Naive B cell (primary cell): ENCODE measurements around the gene LUZP2. TPM values are rescaled to one million over a fixed set of nuclear protein-coding genes. Genes with fewer than 3 reads are reported as not detected.
A peak's percentile ranks its signal among the peaks of the same experiment; 100 is the strongest.

Experiments
- ATAC-seq, 2 donors: fragments of 150-1000 bp; cut with Tn5 transposase; 2 replicates each; pipeline ENCODE4 v1.10.0; 2021; ENCODE audit warnings: low read depth in 2 of 2, mild to moderate bottlenecking in 2 of 2, moderate library complexity in 2 of 2
- DNase-seq: peaks from one replicate; pipeline ENCODE4 v3.0.0; 2022
- H3K27ac Mint-ChIP-seq, 6 donors: one replicate each; pipeline ENCODE4 v1.8.0; 2020 to 2022; ENCODE audit warnings: mild to moderate bottlenecking in 6 of 6, mixed read lengths in 6 of 6, moderate library complexity in 5 of 6, inconsistent platforms in 2 of 6
- H3K27me3 Mint-ChIP-seq, 3 donors: one replicate each; pipeline ENCODE4 v1.8.0; 2021 to 2022; ENCODE audit warnings: mixed read lengths in 3 of 3, mild to moderate bottlenecking in 1 of 3
- H3K36me3 Mint-ChIP-seq, 2 donors: one replicate each; pipeline ENCODE4 v1.8.0; 2020 to 2022; ENCODE audit warnings: mixed read lengths in 2 of 2, inconsistent platforms in 1 of 2, mild to moderate bottlenecking in 1 of 2
- H3K4me1 Mint-ChIP-seq, 3 donors: one replicate each; pipeline ENCODE4 v1.8.0; 2020 to 2022; ENCODE audit warnings: mixed read lengths in 3 of 3, inconsistent platforms in 1 of 3, mild to moderate bottlenecking in 1 of 3, moderate library complexity in 1 of 3
- H3K4me3 Mint-ChIP-seq, 8 donors: one replicate each; pipeline ENCODE4 v1.8.0; 2020 to 2022; ENCODE audit warnings: mild to moderate bottlenecking in 8 of 8, mixed read lengths in 8 of 8, moderate library complexity in 8 of 8, inconsistent platforms in 2 of 8
- H3K9me3 Mint-ChIP-seq, 7 donors: one replicate each; pipeline ENCODE4 v1.8.0; 2020 to 2022; ENCODE audit warnings: mixed read lengths in 7 of 7, mild to moderate bottlenecking in 5 of 7, inconsistent platforms in 2 of 7, moderate library complexity in 1 of 7
- polyA plus RNA-seq, 6 donors: library from polyadenylated mRNA; unstranded; fragments of 300-500 nt; fragmentation: Illumina TruSeq; gene quantifications; one replicate each; pipeline ENCODE4 v1.2.3, GENCODE V29; 2021; ENCODE audit warnings: low read depth in 6 of 6

Gene LUZP2
- polyA plus RNA-seq, 6 donors from 2014 or later, result not detected

GRCh38 chr11:24773322-24773721 is 276.5 kb downstream of the LUZP2 start:
- ATAC-seq (no peak), DNase-seq (no peak)
- no peak overlapping the region for H3K4me3 Mint-ChIP-seq
- no peaks in the 10 kb centered on the region for H3K9me3 Mint-ChIP-seq
- H3K36me3 Mint-ChIP-seq, result no peaks in the 10 kb centered on the region
- H3K27me3 Mint-ChIP-seq, result no peaks in the 10 kb centered on the region
- H3K27ac Mint-ChIP-seq, result no peak overlapping the region
- H3K4me1 Mint-ChIP-seq, result no peaks in the 10 kb centered on the region

- H3K27me3 Mint-ChIP-seq, result no peaks in the 10 kb centered on the region
- no peak for DNase-seq
- peaks cover 0 to 3% (median 0%) of the 10 kb centered on the region in 3 donors for H3K4me1 Mint-ChIP-seq
- H3K4me3 Mint-ChIP-seq, result no peak overlapping the region
- no peak for ATAC-seq
- no peak overlapping the region for H3K27ac Mint-ChIP-seq
- H3K36me3 Mint-ChIP-seq, result no peaks in the 10 kb centered on the region
- H3K9me3 Mint-ChIP-seq, result no peaks in the 10 kb centered on the region
Observed at GRCh38 chr11:24779791-24780190, 282.9 kb downstream of the LUZP2 start.

- no peaks in the 10 kb centered on the region for H3K9me3 Mint-ChIP-seq
- no peaks in the 10 kb centered on the region for H3K36me3 Mint-ChIP-seq
- H3K27ac Mint-ChIP-seq, result no peak overlapping the region
- no peaks in the 10 kb centered on the region for H3K27me3 Mint-ChIP-seq
- ATAC-seq (no peak), DNase-seq (no peak)
- peaks cover 0 to 3% (median 0%) of the 10 kb centered on the region in 3 donors for H3K4me1 Mint-ChIP-seq
- no peak overlapping the region for H3K4me3 Mint-ChIP-seq
Observed at GRCh38 chr11:24781288-24781687, 284.4 kb downstream of the LUZP2 start.

- Mint-ChIP-seq H3K4me1 (no peaks in the 10 kb centered on the region), H3K36me3 (no peaks in the 10 kb centered on the region), H3K27ac (no peak overlapping the region), H3K9me3 (no peaks in the 10 kb centered on the region), H3K27me3 (no peaks in the 10 kb centered on the region), H3K4me3 (no peak overlapping the region)
- no peak for ATAC-seq
- DNase-seq, result no peak
Observed at GRCh38 chr11:24793479-24793878, 296.6 kb downstream of the LUZP2 start.

- no peak overlapping the region for H3K4me3 Mint-ChIP-seq
- H3K4me1 Mint-ChIP-seq, result no peaks in the 10 kb centered on the region
- no peaks in the 10 kb centered on the region for H3K36me3 Mint-ChIP-seq
- DNase-seq, result no peak
- no peak for ATAC-seq
- no peaks in the 10 kb centered on the region for H3K9me3 Mint-ChIP-seq
- H3K27ac Mint-ChIP-seq, result no peak overlapping the region
- no peaks in the 10 kb centered on the region for H3K27me3 Mint-ChIP-seq
Observed at GRCh38 chr11:24794064-24794463, 297.2 kb downstream of the LUZP2 start.

GRCh38 chr11:24805671-24806070 is 308.8 kb downstream of the LUZP2 start:
- H3K27ac Mint-ChIP-seq, result no peak overlapping the region
- peaks cover 0 to 7% of the 10 kb centered on the region in 2 donors for H3K36me3 Mint-ChIP-seq
- H3K27me3 Mint-ChIP-seq, result peaks cover 0 to 3% (median 0%) of the 10 kb centered on the region in 3 donors
- ATAC-seq (no peak), DNase-seq (no peak)
- H3K4me3 Mint-ChIP-seq, result no peak overlapping the region
- H3K9me3 Mint-ChIP-seq, result peaks cover 0 to 9% (median 5%) of the 10 kb centered on the region in 7 donors
- peaks cover 0 to 3% (median 0%) of the 10 kb centered on the region in 3 donors for H3K4me1 Mint-ChIP-seq

GRCh38 chr11:24808173-24808572 is 311.3 kb downstream of the LUZP2 start:
- ATAC-seq (no peak), DNase-seq (no peak)
- Mint-ChIP-seq H3K27me3 (no peaks in the 10 kb centered on the region), H3K4me1 (peaks cover 0 to 3% (median 0%) of the 10 kb centered on the region in 3 donors), H3K27ac (no peak overlapping the region), H3K4me3 (no peak overlapping the region), H3K9me3 (peaks cover 0 to 9% (median 5%) of the 10 kb centered on the region in 7 donors), H3K36me3 (peaks cover 0 to 7% of the 10 kb centered on the region in 2 donors)

GRCh38 chr11:24819006-24819405 is 322.2 kb downstream of the LUZP2 start:
- no peak overlapping the region for H3K27ac Mint-ChIP-seq
- H3K4me1 Mint-ChIP-seq, result peaks cover 0 to 2% (median 0%) of the 10 kb centered on the region in 3 donors
- H3K9me3 Mint-ChIP-seq, result peaks cover 0 to 2% (median 0%) of the 10 kb centered on the region in 7 donors
- DNase-seq (no peak), ATAC-seq (no peak)
- H3K36me3 Mint-ChIP-seq, result no peaks in the 10 kb centered on the region
- H3K4me3 Mint-ChIP-seq, result no peak overlapping the region
- H3K27me3 Mint-ChIP-seq, result no peaks in the 10 kb centered on the region

- no peaks in the 10 kb centered on the region for H3K9me3 Mint-ChIP-seq
- H3K4me3 Mint-ChIP-seq, result no peak overlapping the region
- H3K27ac Mint-ChIP-seq, result no peak overlapping the region
- H3K36me3 Mint-ChIP-seq, result no peaks in the 10 kb centered on the region
- no peak for DNase-seq
- ATAC-seq, result no peak
- H3K4me1 Mint-ChIP-seq, result peaks cover 0 to 2% (median 0%) of the 10 kb centered on the region in 3 donors
- H3K27me3 Mint-ChIP-seq, result no peaks in the 10 kb centered on the region
Observed at GRCh38 chr11:24819863-24820434, 323.1 kb downstream of the LUZP2 start.

GRCh38 chr11:24820541-24820940 is 323.7 kb downstream of the LUZP2 start:
- no peak for ATAC-seq
- Mint-ChIP-seq H3K27ac (no peak overlapping the region), H3K4me1 (peaks cover 0 to 2% (median 0%) of the 10 kb centered on the region in 3 donors), H3K27me3 (no peaks in the 10 kb centered on the region), H3K9me3 (no peaks in the 10 kb centered on the region), H3K4me3 (no peak overlapping the region), H3K36me3 (no peaks in the 10 kb centered on the region)
- no peak for DNase-seq

- Mint-ChIP-seq H3K9me3 (peaks cover 0 to 2% (median 0%) of the 10 kb centered on the region in 7 donors), H3K27ac (peak overlapping the region in 1 of 6 donors; percentile 44), H3K36me3 (no peaks in the 10 kb centered on the region), H3K4me3 (no peak overlapping the region), H3K27me3 (no peaks in the 10 kb centered on the region), H3K4me1 (peaks cover 0 to 6% (median 0%) of the 10 kb centered on the region in 3 donors)
- ATAC-seq (no peak), DNase-seq (no peak)
Observed at GRCh38 chr11:24828938-24829605, 332.2 kb downstream of the LUZP2 start.

- Mint-ChIP-seq H3K27me3 (no peaks in the 10 kb centered on the region), H3K27ac (no peak overlapping the region), H3K9me3 (peaks cover 0 to 2% (median 0%) of the 10 kb centered on the region in 7 donors), H3K4me3 (no peak overlapping the region), H3K4me1 (peaks cover 0 to 6% (median 0%) of the 10 kb centered on the region in 3 donors), H3K36me3 (no peaks in the 10 kb centered on the region)
- ATAC-seq (no peak), DNase-seq (no peak)
Observed at GRCh38 chr11:24833573-24833972, 336.7 kb downstream of the LUZP2 start.

GRCh38 chr11:24837112-24837511 is 340.3 kb downstream of the LUZP2 start:
- H3K36me3 Mint-ChIP-seq, result no peaks in the 10 kb centered on the region
- DNase-seq (no peak), ATAC-seq (no peak)
- peaks cover 0 to 2% (median 0%) of the 10 kb centered on the region in 7 donors for H3K9me3 Mint-ChIP-seq
- no peaks in the 10 kb centered on the region for H3K4me1 Mint-ChIP-seq
- H3K27me3 Mint-ChIP-seq, result no peaks in the 10 kb centered on the region
- no peak overlapping the region for H3K27ac Mint-ChIP-seq
- H3K4me3 Mint-ChIP-seq, result no peak overlapping the region

- Mint-ChIP-seq H3K27me3 (no peaks in the 10 kb centered on the region), H3K36me3 (no peaks in the 10 kb centered on the region), H3K4me1 (no peaks in the 10 kb centered on the region), H3K27ac (no peak overlapping the region), H3K9me3 (no peaks in the 10 kb centered on the region), H3K4me3 (no peak overlapping the region)
- no peak for ATAC-seq
- no peak for DNase-seq
Observed at GRCh38 chr11:24842308-24842707, 345.5 kb downstream of the LUZP2 start.
